COR-L47 (cell line): ENCODE measurements around the gene PLXNA4.
A peak's percentile ranks its signal among the peaks of the same experiment; 100 is the strongest.

Experiments used
- DNase-seq: peaks from one replicate; lab custom pipeline; 2025; lab: John Stamatoyannopoulos, UW

Gene PLXNA4

GRCh38 chr7:132145466-132145865, 430.8 kb downstream of the PLXNA4 start:
- no peak for DNase-seq

DNA sequence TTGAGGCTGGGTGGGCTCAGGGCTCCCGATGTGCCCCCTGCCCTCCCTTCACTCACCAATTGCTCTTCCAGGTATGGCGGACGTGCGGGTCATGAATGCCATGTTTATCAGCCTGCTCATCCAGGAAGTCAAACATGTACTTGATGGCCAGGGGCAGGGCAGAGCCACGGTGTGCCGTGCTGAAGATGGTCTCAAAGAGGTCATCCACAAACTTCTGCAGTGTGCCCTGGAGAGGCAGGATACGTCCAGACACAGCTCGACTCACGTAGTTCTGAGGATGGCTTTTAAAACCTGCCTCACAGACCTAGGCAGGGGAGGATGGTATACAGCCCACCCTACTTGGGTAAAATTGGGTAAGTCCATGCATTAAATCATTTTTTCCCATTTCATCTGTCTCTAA, 431.2 kb downstream of the PLXNA4 start:
- DNase-seq = no peak

DNA sequence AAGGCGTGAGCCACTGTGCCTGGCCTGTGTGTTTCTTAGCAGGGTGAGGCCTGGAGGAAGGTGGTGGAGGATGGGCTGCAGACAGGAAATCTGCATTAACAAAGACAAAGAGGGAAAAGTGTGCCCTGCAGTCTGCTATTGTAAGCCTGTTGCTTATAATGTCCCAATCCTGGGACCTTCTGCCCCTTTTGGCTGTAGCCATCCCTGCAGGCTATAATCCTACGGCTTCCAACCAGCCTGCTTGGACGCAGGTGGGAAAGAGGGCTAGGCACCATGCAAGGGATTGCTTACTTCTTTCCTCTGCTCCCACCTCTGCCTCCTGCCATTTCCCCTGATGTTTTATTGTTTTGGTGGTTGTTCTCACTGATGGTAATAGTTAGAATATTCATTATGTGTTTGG, 434.3 kb downstream of the PLXNA4 start:
- no peak for DNase-seq

- no peak for DNase-seq
Observed at GRCh38 chr7:132141109-132141508, 435.2 kb downstream of the PLXNA4 start.

DNA sequence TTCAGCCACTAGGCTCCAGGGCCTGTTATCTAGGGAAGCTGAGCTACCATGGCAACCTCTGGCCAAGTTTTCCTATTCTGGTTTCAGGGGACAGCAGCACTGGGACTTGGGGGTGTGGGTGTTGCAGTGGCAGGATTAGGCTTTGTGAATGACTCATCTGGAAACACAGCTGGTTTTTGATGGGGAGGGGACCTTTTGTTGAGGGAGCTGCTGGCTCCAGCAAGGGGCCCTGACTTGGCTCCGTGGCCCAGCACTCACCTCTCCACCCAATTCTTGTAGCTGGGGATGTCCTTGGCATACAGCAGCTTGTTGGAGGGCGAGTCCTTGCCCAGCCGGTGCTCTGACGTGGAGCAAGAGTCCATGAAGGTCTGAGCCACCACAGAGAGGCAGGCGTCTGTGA, 435.9 kb downstream of the PLXNA4 start:
- no peak for DNase-seq

DNA sequence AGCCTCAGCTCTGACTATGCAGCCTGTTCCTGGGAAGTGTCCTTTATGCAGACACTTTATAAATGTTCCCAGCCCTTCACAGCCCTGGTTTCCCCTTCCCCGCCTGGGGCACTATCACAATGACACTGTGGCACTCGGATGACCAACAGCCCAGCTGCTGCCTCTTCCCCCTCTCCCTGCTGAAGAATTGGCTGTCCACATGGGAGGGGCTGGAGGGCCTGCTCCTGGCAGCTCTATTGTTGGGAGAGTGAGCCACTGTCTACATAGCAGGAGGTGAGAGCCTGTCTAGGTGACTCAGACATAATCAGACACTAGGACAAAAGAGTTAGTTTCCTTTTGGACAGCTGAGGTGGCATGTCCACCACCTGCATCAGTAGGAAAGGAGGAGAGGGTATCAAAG, 437.5 kb downstream of the PLXNA4 start:
- peak; percentile 10 for DNase-seq

DNA sequence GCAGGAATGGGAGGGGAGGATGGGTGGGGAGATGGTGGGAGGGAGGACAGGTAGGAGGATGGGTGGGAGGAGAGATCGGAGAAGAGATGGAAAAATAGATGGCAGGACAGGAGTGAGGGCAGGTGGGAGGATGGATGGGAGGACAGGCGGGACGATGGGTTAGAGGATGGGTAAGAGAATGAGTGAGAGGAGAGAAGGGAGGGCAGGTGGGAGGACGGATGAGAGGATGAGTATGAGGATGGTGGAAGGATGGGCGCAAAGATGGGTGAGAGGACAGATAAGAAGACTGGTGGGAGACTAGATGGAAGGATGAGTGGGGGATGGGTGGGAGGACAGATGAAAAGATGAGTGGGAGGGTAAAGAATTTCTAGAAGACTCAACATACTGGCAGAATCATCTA, 438.6 kb downstream of the PLXNA4 start:
- DNase-seq = no peak

DNA sequence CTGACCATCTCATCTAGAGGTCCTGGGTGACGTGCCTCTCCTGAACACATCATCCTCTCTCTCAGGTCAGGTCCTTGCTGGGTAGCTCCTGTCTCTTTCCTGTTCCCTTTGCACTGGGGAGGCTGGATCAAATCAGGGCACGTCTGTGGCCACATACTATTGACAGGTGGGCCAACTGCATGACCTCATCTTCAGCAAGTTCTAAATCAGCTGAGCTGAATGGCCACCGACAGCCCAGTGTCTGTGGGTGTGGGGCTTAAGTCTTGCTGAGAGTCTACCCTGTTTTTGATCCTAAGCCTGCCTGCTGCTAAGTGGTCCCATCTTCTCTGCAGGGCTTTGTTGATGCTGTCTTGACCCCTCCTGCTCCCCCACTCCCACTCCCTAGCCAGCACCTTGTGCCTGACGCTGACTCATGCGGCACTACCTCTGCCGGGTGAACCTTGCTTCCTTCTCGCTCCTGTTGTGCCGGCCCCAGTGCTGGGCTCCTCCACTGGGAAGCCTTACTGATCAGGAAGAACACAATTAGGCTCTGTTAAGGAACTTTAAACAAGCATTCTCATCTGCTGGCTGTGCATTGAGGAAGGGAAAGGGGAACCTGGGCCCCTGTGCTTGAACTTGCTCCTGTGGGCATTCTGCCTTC, 440.4 kb downstream of the PLXNA4 start:
- DNase-seq = no peak

DNA sequence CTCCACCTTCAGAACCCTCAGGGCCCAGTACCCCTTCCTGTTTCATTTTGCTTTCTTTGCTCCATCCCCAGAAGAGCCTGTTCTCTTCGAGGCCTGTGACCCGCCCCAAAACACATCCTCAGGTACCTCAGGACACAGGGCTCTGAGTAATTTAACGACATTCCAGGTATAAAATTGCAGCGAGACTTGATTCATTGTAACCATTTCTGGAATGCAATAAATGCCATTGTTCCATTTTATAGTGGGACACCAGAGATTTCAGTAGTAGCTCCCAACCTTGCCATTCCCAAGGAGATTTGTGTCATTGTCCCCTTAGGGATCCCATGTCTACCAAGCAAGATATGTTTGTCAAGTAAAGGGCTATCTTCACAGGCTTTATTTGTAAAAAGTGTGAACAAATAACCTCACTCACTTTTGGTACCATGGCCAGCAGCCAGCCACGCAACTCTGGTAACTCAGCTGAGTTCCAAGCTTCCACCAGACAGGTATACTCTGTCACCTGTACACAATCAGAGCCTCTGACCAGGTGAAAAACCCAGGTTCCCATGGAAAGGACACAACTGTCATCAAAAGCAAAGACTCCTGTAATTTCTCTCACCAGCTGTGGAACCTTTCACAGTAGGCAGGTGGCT, 441.3 kb downstream of the PLXNA4 start:
- no peak for DNase-seq

DNA sequence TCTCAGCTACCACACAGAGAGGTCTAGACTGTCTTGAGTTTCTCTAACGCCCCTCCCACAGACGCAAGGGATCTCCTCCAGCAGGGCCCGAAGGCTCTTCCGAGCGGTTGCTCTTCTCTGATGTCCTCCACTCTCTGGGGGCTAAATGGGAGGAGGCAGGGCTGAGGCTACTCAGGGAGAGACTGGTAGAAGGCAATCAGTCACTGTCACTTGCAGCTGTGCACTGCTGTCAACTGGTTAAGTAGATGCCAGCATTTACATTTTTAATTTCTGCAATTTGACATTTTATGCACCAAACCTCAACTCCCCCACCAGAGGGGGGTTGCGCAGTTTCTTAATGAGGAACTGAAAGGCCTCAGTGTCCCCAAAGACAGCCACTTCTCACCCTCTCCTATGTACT, 442.8 kb downstream of the PLXNA4 start:
- no peak for DNase-seq

DNA sequence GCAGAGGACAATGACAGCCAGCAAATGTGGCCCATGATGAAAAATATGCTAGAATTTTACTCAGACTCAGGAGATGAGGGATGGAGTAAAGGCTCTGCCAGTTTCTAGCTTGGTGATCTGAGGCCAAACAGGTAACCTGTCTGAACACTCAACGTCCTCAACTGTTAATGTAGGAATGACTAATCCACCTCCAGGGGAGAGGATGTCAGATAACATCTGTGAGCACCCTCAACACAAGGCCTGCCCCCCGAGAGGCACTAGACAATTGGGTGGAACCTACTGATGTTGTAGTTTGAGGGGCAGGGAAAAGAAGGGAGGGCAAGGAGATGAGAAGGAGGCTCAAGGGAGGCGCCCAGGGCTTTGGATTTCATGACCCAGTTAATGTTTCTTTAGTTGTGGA, 445.1 kb downstream of the PLXNA4 start:
- no peak for DNase-seq

DNA sequence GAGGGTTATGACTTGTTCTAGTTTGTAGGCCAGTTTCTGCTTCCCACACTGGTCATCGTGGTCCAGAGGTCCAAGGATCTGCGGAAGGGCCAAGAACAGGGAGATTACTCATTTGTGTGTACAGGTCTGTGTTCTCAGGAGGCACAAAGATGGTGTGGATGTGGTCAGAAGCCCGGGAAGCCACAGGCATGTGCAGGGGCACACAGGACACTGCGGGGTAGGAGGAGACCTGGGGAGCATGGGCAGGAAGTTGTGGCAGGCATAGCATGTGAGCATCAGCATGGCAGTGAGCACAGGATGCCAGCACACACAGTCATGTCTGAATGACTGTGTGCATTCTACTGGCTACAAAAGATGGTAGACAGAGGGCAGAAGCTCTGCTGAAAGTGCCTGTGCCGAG, 445.8 kb downstream of the PLXNA4 start:
- DNase-seq = no peak

DNA sequence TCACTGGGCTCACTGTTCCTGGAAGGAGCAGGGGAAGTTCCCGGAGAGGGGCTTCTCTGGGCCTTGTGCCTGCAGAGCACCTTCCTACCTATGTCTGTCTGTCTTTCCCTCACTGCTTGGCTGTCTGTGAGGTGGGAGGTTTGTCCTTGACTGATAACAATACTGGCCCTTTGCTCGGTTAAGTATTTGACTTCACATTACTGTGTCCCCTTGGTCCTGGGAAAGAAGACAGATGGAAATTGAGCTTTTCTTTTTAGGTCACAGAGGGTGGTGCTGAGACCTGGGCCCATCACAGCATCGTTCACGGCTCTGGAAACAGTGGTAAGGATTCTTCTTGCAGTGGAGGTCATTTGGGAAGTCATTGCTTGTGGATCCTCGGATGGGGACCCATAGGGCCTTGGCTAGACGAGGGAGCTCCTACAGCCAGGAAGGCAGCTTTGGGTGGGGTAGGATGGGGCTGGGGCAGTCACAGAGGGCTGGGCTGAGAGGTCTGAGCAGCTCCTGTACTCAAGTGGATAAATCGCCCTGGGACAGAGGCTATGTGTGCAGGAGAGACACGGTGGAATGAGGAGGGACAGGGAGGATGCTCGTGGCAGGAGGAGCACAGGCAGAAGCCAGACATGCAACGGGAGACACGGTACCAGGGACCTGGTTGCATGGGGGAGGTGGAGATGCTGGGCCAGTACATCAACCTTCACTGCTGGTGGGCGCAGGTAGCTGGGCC, 450.2 kb downstream of the PLXNA4 start:
- DNase-seq = no peak

- no peak for DNase-seq
Observed at GRCh38 chr7:132125096-132125495, 451.2 kb downstream of the PLXNA4 start.

GRCh38 chr7:132124575-132124974, 451.7 kb downstream of the PLXNA4 start:
- no peak for DNase-seq

GRCh38 chr7:132123773-132124172, 452.5 kb downstream of the PLXNA4 start:
- no peak for DNase-seq

DNA sequence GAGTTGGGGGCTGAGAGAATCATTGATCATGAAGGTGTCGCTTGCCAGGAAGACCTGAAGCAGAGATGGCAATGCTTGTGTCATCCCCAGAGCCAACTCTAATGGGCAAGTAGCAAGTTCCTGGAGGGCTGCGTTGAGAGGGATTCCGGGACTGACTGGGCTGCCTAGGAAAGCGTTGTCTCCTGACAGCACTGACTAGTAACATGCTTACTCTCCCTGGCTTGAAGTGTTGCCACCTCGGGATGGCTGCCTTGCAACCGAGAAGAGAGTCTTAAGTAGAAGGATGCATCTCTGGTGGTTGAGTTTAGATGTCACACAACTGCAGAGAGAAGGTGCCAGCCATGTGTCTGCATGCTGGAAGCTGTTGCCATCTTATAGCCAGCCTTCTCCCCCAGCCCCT, 453.4 kb downstream of the PLXNA4 start:
- DNase-seq = no peak

GRCh38 chr7:132121987-132122386, 454.3 kb downstream of the PLXNA4 start:
- DNase-seq = no peak

- no peak for DNase-seq
Observed at GRCh38 chr7:132118641-132119040, 457.6 kb downstream of the PLXNA4 start.

DNA sequence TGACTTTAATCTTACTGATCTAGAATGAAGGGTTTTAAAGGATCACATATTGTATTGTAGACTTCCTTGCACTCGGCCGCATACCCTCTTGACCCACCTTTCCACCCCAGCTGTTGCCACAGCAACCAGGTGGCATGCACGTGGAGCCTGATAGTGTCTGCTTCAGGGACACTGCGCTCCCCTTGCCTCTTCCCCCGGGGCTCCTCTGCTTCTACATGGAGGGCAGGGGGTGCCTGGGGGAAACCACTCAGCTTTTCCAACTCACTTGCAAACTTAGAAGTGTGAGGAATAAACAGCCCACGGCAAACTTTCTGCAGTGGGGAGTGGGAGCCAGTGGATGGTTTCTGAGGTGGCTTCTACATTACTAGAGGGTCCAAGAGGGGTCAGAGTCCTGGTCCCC, 458.6 kb downstream of the PLXNA4 start:
- DNase-seq = no peak

- DNase-seq = no peak
Observed at GRCh38 chr7:132117181-132117580, 459.1 kb downstream of the PLXNA4 start.

- DNase-seq = no peak
Observed at GRCh38 chr7:132116369-132116768, 459.9 kb downstream of the PLXNA4 start.

DNA sequence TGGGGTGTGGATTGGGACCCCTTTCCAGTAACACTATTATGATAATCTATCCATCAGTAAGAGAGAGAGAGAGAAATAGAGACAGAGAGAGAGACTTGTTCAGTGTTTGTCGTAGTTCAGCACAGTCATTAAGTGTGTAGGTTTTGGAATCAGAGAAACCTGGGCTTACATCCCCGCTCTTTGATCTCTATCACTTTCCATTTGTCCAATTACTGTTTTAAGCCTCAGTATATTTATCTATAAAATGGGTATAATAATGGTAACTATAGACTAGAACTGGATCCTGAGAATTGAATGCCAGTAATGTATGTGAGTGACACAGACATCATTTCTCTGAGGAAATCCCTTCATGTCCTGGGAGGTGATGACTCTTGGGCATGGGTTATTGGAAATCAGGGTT, 460.5 kb downstream of the PLXNA4 start:
- no peak for DNase-seq

DNA sequence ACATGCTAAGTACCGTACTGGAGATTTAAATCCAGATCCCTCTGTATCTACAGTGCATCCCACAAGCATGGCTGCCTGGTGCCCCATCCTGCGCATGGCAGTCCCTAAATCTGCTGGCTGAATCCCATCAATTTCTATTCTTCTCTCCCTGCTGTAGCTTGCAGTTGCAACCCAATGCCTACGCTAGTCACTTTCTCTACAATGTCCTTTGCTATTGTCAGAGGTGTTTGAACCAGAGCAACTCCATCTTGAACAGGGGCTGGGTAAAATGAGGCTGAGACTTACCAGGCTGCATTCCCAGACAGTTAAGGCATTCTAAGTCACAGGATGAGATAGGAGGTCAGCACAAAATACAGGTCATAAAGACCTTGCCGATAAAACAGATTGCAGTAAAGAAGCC, 461.2 kb downstream of the PLXNA4 start:
- no peak for DNase-seq
